ENCODE results near the gene PTPN6.

GRCh38 chr12:6921996-6922946 lies 28.9 kb upstream of the PTPN6 start:
- peak; percentile 50 for TF ChIP-seq CTCF (IDR thresholded peaks at IDR 0.05; ENCODE audit: low read length)
- TF ChIP-seq EZH2 (optimal IDR thresholded peaks at IDR 0.05; ENCODE audit: low read depth, low read length), result no peak
- no peak for TF ChIP-seq EZH2phosphoT487 (IDR thresholded peaks at IDR 0.05; ENCODE audit: low read length)
